Right lung (tissue), 5 donors: ENCODE measurements around the gene UTP15. TPM values are rescaled to one million over a fixed set of nuclear protein-coding genes. Genes with fewer than 3 reads are reported as not detected.

Source experiments
- DNase-seq, 2 donors: peaks; one replicate each; pipeline ENCODE4 v3.0.0-alpha.2; 2013
- polyA plus RNA-seq, 5 donors: library from polyadenylated mRNA; unstranded; fragments of 120-200 nt; gene quantifications; one replicate each; pipeline versions ENCODE4 v1.2.1 to v1.2.3, GENCODE V29; 2013; ENCODE audit warnings: inconsistent platforms in 1 of 5, low replicate concordance in 1 of 5; ENCODE audit not compliant: insufficient read length in 5 of 5, insufficient read depth in 1 of 5

UTP15 gene
- polyA plus RNA-seq, 5 donors = 15.3 to 21.0 (median 18.0) TPM

GRCh38 chr5:73558950-73559349, 6.6 kb upstream of the UTP15 start:
- DNase-seq = no peak

- no peak for DNase-seq
These were observed 1.5 kb upstream of the UTP15 start for GRCh38 chr5:73564018-73564417.

GRCh38 chr5:73564675-73565074, 868 bp upstream of the UTP15 start:
- no peak for DNase-seq

GRCh38 chr5:73565969-73566547, 515 bp downstream of the UTP15 start:
- no peak for DNase-seq

- DNase-seq = no peak
These were observed 17.0 kb downstream of the UTP15 start for GRCh38 chr5:73582285-73583145.

- DNase-seq = no peak
These were observed 22.4 kb downstream of the UTP15 start for GRCh38 chr5:73587923-73588322.

- peak; percentile 42 to 58 for DNase-seq
These were observed 25.7 kb downstream of the UTP15 start for GRCh38 chr5:73591102-73591695.

GRCh38 chr5:73591698-73592501, 26.4 kb downstream of the UTP15 start:
- DNase-seq = no peak

GRCh38 chr5:73592551-73592950, 27.0 kb downstream of the UTP15 start:
- no peak for DNase-seq

GRCh38 chr5:73596705-73597328, 31.3 kb downstream of the UTP15 start:
- no peak for DNase-seq

GRCh38 chr5:73599380-73599779, 33.8 kb downstream of the UTP15 start:
- DNase-seq = no peak

GRCh38 chr5:73603998-73604397, 38.5 kb downstream of the UTP15 start:
- DNase-seq = no peak

- DNase-seq = no peak
These were observed 39.9 kb downstream of the UTP15 start for GRCh38 chr5:73605223-73606087.

GRCh38 chr5:73606206-73606753, 40.7 kb downstream of the UTP15 start:
- no peak for DNase-seq

GRCh38 chr5:73607228-73607627, 41.7 kb downstream of the UTP15 start:
- DNase-seq = no peak

- DNase-seq = no peak
These were observed 47.3 kb downstream of the UTP15 start for GRCh38 chr5:73612799-73613198.

GRCh38 chr5:73615085-73615484, 49.5 kb downstream of the UTP15 start:
- DNase-seq = no peak

- no peak for DNase-seq
These were observed 50.4 kb downstream of the UTP15 start for GRCh38 chr5:73615947-73616346.

- DNase-seq = no peak
These were observed 52.2 kb downstream of the UTP15 start for GRCh38 chr5:73617510-73618279.
